T1000 (cell line): ENCODE results near the gene TSR2.

Source experiments
- DNase-seq: peaks from one replicate; lab custom pipeline; 2025; ENCODE audit warnings: mixed read lengths; lab: John Stamatoyannopoulos, UW

Gene TSR2

GRCh38 chrX:54439960-54440871 lies at the start of gene TSR2:
Gene TSR2, plus strand, starts transcription at chrX:54440404. Its CDS starts 18 bp downstream, at chrX:54440422.
- DNase-seq: peak; percentile 73

DNA sequence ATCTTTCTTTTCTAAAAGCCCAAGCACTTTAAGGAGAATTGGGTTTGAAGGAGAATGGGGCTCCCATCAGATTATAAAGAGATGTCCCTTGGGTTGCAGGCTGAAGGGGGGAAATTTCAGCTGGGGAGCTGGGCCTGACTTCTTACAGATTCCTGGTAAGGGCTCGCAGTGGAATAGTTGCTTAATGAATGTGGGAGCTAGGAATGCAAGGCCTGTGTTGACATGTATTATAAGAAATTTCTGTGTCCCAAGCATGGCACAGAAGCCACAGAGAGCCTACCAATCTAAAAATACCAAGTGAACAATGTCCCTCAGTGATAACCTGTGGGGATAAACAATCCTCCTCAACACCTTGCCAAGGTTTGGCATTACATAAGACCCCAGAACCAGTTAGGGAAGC lies 43.1 kb upstream of the TSR2 start:
- DNase-seq: no peak

GRCh38 chrX:54407266-54407665 lies 32.9 kb upstream of the TSR2 start:
- no peak for DNase-seq

GRCh38 chrX:54411732-54412131 lies 28.5 kb upstream of the TSR2 start:
- DNase-seq: no peak

DNA sequence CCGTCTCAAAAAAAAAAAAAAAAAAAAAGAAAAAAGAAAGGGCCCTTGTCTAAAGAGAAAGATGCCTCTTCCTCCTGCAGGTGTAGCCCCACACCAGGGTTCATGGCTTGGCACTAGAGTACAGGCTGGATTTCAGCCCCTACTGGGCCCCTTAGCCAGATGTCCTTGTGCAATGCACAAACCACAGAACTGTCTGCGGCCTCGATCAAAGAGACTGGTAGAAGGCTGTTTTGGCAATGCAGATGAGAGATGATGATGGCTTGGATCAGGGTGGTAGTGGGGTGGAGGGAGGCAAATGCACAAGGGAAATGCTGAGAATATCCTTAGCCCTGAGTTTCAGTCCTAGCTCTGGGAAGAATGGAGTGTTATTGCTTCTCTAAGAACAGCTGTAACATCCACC lies 26.5 kb upstream of the TSR2 start:
- no peak for DNase-seq

GRCh38 chrX:54415534-54416350 lies 24.5 kb upstream of the TSR2 start:
- DNase-seq: no peak

- DNase-seq: no peak
Measured at GRCh38 chrX:54416965-54417364, 23.2 kb upstream of the TSR2 start.

DNA sequence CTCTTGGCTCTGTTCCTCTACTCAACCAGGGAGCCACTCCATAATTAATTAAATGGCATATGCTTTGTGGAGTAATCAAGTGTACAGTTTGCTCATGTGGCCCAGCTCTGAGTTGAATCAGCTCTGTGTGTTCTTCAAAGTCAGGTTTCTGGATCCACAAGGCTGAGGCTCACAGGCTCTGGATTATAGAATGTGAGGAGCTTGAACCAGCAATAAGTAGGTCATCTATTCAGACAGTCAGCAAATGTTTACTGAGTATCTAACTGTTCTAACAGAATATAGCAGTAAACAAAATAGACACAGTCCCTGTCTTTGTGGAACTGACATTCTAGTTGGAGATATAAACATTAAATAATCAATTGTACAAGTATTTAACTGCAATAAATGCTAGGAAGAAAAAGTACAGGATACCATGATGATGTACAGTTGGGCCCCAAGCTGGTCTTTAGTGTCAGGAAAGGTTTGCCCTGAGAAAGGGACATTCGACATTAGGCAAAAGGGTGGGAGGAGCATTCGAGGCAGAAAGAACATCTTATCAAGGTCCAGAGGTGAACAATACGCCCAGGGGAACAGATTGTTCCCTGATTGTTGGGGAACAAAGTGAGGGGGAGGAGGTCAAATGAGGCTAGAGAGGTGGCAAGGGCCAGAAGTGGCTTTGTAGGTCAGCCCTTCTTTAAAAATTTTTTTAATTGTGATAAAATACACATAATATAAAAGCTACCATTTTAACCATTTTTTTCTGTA lies 20.5 kb upstream of the TSR2 start:
- DNase-seq: no peak

DNA sequence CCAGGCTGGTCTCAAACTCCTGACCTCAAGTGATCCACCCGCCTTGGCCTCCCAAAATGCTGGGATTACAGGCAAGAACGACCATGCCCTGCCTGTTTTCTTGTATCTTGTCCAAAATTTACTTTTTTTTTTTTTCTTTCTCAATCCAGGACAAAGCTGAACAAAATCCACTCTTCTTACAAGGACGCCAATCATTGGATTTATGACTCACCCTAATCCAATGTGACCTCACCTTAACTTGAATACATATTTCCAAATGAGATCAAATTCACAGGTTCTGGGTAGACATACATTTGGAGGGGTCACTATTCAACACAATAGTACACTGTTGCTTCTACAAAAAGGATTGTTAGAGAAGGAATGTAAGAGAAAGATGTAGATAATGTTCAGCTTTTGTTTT lies 18.0 kb upstream of the TSR2 start:
- no peak for DNase-seq

GRCh38 chrX:54423161-54423888 lies 16.9 kb upstream of the TSR2 start:
- no peak for DNase-seq

- DNase-seq: no peak
Measured at GRCh38 chrX:54427837-54428424, 12.3 kb upstream of the TSR2 start.

GRCh38 chrX:54430519-54430918 lies 9.7 kb upstream of the TSR2 start:
- no peak for DNase-seq

DNA sequence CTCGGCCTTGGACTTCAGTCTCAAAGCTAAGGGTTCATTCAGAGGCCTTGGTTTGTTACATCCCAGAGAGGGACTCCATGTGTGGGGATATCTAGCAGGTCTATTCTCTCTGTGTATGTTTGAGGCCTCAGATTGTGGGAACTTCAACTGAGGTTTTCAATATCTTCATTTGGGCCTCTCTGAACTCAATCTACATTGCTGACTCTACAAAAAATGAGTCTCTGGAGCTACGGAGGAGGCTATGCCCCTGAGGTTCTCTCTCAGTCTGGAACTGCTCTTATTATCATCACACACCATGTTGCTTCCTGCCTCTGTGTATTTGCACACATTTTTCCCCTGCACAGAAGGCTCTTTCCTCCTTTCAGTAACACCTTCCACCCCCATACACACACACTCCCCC lies 5.1 kb upstream of the TSR2 start:
- no peak for DNase-seq

DNA sequence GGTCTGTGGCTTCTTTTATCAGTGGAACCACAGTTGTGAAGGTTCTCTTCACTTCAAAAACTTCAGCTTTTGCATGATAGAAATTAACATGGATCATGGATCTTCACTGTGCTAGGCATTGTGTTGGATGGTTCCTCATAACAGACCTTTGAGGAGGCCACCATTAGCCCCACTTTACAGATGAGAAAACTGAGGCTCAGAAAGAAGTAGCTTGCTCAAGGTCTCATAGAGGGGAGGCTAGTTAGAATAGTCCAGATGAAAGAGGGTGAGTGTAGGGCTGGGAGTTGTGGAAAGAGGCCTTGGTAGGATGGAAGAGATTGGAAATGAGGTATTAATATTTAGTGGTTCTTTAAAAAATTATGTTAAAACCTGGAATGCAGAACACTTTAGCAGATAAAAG lies 2.6 kb downstream of the TSR2 start:
- DNase-seq: no peak

GRCh38 chrX:54444752-54445151 lies 4.5 kb downstream of the TSR2 start:
- DNase-seq: no peak

DNA sequence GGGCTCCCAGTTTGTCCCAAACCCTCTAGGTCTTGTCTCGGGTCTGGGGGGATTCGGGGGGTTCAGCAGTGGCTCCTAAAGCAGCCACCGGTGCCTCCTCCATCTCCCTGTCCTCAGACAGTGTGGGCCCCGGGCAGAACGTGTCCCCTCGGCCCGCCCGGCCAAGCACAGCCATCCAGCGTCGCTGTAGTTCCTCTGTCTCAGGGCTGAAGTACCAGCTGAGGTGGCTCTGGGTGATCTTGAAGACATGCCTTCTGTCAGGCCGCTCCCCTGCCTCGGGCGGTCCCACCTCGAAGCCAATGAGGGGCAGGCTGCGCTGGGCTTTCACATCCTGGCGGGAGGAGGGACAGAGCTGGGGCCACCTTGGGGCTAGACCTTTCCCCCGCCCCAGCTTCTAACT lies 5.9 kb downstream of the TSR2 start:
- no peak for DNase-seq

DNA sequence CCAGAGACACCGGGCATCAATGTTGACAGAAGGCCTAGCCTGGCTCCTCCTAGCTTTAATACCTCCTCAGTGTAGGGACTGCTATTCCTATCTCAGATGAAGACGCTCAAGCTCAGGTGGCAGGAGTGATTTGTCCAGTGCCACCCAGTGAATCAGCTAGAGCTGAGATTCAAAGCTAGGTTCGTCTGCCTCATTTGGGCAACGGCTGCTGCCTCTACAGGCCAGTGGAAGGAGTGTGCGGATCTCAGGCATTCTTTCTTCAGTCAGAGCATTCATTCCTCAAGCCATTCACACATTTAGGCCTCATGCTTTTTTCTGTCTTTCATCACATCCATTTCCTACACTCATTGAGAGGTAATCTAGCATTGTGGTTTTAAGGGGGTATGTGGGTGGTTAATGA lies 7.3 kb downstream of the TSR2 start:
- no peak for DNase-seq

DNA sequence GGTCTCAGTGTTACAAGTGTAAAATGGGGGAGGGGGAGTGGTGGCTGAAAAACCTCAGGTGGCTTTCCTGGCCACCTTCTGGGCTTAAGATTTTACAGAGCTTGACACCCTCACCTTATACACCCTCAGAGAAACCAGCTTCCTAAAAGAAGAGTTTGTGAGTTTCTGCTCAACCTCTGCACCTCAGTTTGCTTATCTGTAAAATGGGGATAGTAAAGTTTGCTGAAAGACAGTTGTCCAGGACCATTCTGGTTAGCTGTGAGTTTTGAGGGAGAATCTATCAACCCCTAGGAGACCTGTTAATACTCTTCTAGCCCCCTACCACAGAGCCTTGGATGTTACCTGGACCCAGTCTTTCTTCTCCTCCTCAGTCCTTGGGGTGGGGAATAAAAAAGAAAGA lies 9.7 kb downstream of the TSR2 start:
- DNase-seq: no peak

DNA sequence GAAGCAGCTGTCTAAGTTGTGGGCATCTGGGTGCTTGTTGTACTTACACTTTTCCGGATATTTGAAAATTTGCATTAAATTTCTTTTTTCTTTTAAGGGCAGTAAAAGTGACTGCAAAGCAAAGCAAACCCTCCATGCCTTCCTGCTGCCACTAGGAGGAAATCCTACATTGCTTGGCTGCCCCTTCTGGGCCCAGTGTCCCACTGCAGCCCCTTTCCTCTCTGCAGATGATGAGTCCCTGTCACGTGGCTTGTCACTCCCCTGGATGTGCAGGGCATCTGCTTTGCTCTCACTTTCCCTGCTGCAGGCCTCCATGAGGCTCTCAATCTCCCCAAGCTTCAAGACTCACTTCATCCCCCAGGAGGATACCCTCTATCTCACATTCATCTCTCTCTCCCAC lies 12.7 kb downstream of the TSR2 start:
- no peak for DNase-seq

GRCh38 chrX:54470054-54470760 lies 30.0 kb downstream of the TSR2 start:
- no peak for DNase-seq
